ENCODE data around the gene PEPD.

PEPD gene

GRCh38 chr19:33476151-33476707 lies 45.4 kb downstream of the PEPD start:
- in situ Hi-C loops (cut with MboI; ENCODE audit: low sequenced_read_pairs): no loop called here

- in situ Hi-C loops (cut with MboI; ENCODE audit: low sequenced_read_pairs): no loop called here
Measured at GRCh38 chr19:33473653-33474305, 47.8 kb downstream of the PEPD start.

- in situ Hi-C loops (cut with MboI; ENCODE audit: low sequenced_read_pairs): no loop called here
Measured at GRCh38 chr19:33472691-33473652, 48.6 kb downstream of the PEPD start.

GRCh38 chr19:33472226-33472625 lies 49.4 kb downstream of the PEPD start:
- in situ Hi-C loops (cut with MboI; ENCODE audit: low sequenced_read_pairs): no loop called here

- in situ Hi-C loops (cut with MboI; ENCODE audit: low sequenced_read_pairs): no loop called here
Measured at GRCh38 chr19:33471111-33471996, 50.2 kb downstream of the PEPD start.

- in situ Hi-C loops (cut with MboI; ENCODE audit: low sequenced_read_pairs): no loop called here
Measured at GRCh38 chr19:33470686-33471085, 50.9 kb downstream of the PEPD start.

GRCh38 chr19:33470040-33470330 lies 51.6 kb downstream of the PEPD start:
- in situ Hi-C loops (cut with MboI; ENCODE audit: low sequenced_read_pairs): no loop called here

- in situ Hi-C loops (cut with MboI; ENCODE audit: low sequenced_read_pairs): no loop called here
Measured at GRCh38 chr19:33469171-33470039, 52.2 kb downstream of the PEPD start.

GRCh38 chr19:33468361-33469170 lies 53.0 kb downstream of the PEPD start:
- in situ Hi-C loops (cut with MboI; ENCODE audit: low sequenced_read_pairs): no loop called here

GRCh38 chr19:33467851-33468250 lies 53.7 kb downstream of the PEPD start:
- in situ Hi-C loops (cut with MboI; ENCODE audit: low sequenced_read_pairs): no loop called here

- in situ Hi-C loops (cut with MboI; ENCODE audit: low sequenced_read_pairs): no loop called here
Measured at GRCh38 chr19:33465834-33466233, 55.8 kb downstream of the PEPD start.

GRCh38 chr19:33465371-33465770 lies 56.2 kb downstream of the PEPD start:
- in situ Hi-C loops (cut with MboI; ENCODE audit: low sequenced_read_pairs): no loop called here

GRCh38 chr19:33464733-33465115 lies 56.9 kb downstream of the PEPD start:
- in situ Hi-C loops (cut with MboI; ENCODE audit: low sequenced_read_pairs): no loop called here

- in situ Hi-C loops (cut with MboI; ENCODE audit: low sequenced_read_pairs): no loop called here
Measured at GRCh38 chr19:33464010-33464732, 57.4 kb downstream of the PEPD start.

- in situ Hi-C loops (cut with MboI; ENCODE audit: low sequenced_read_pairs): no loop called here
Measured at GRCh38 chr19:33463199-33463598, 58.4 kb downstream of the PEPD start.

GRCh38 chr19:33462112-33462791 lies 59.3 kb downstream of the PEPD start:
- in situ Hi-C loops (cut with MboI; ENCODE audit: low sequenced_read_pairs): no loop called here

GRCh38 chr19:33461256-33462111 lies 60.1 kb downstream of the PEPD start:
- in situ Hi-C loops (cut with MboI; ENCODE audit: low sequenced_read_pairs): no loop called here

All from hTERT RPE-1 (cell line).